Measurements from ENCODE around the gene NR1D1. TPM values are rescaled to one million over a fixed set of nuclear protein-coding genes. Genes with fewer than 3 reads are reported as not detected.
A peak's percentile ranks its signal among the peaks of the same experiment; 100 is the strongest.

The NR1D1 gene
- total and polyA plus RNA-seq, 7 experiments from 2014 or later: 3.6 to 34.2 (median 16.4) TPM

- Histone ChIP-seq H3K9me3 (ENCODE audit: control insufficient read depth in 2 of 3, low read length in 3 of 3) (no peaks in the 10 kb centered on the region), H3K27ac (ENCODE audit: low read depth, low read length) (peak overlapping the region; percentile 82), H3K4me1 (ENCODE audit: control insufficient read depth in 2 of 2, insufficient read depth in 2 of 2, low read length in 2 of 2) (peaks cover 12 to 16% of the 10 kb centered on the region in 2 donors), H3K4me3 (ENCODE audit: low read length) (peak overlapping the region; percentile 86), H3K27me3 (ENCODE audit: control insufficient read depth in 2 of 2, insufficient read depth in 2 of 2, low read length in 2 of 2) (no peaks in the 10 kb centered on the region), H3K36me3 (ENCODE audit: control insufficient read depth in 2 of 3, insufficient read depth in 3 of 3, low read length in 3 of 3) (peaks cover 0 to 25% (median 0%) of the 10 kb centered on the region in 3 experiments)
- ChIA-PET POLR2A (interaction anchor here (0.8 to 9.1 kb wide), 19 partner anchors 8 to 196 kb away, joined by 3 to 134 read pairs (median 5); partner anchors contain the start of genes CASC3, MED24, NR1D1 and ORMDL3), CTCF (interaction anchor here (0.9 to 4.7 kb wide), 9 partner anchors 9 to 117 kb away, joined by 3 to 52 read pairs (median 5); partner anchors contain the start of genes CASC3 and NR1D1)
- Mint-ChIP-seq H3K4me3 (peak overlapping the region; percentile 83 to 99 (median 93)), H3K4me1 (peaks cover 29 to 47% (median 41%) of the 10 kb centered on the region in 7 donors), H3K27ac (peak overlapping the region; percentile 80 to 94 (median 87)), H3K27me3 (no peaks in the 10 kb centered on the region), H3K36me3 (peaks cover 0 to 15% (median 9%) of the 10 kb centered on the region in 5 donors), H3K9me3 (peaks cover 0 to 1% (median 0%) of the 10 kb centered on the region in 11 donors)
- intact Hi-C loops (cut with micrococcal nuclease): loop anchor here (1.0 to 5.0 kb wide), 8 partner anchors 10 to 194 kb away; partner anchors contain the start of gene CASC3 (in 2 of the 2)
- ATAC-seq (peak; percentile 39), DNase-seq (peak; percentile 23 to 71 (median 59))
These were observed 22.8 kb upstream of the NR1D1 start for GRCh38 chr17:40122999-40123810.

DNA sequence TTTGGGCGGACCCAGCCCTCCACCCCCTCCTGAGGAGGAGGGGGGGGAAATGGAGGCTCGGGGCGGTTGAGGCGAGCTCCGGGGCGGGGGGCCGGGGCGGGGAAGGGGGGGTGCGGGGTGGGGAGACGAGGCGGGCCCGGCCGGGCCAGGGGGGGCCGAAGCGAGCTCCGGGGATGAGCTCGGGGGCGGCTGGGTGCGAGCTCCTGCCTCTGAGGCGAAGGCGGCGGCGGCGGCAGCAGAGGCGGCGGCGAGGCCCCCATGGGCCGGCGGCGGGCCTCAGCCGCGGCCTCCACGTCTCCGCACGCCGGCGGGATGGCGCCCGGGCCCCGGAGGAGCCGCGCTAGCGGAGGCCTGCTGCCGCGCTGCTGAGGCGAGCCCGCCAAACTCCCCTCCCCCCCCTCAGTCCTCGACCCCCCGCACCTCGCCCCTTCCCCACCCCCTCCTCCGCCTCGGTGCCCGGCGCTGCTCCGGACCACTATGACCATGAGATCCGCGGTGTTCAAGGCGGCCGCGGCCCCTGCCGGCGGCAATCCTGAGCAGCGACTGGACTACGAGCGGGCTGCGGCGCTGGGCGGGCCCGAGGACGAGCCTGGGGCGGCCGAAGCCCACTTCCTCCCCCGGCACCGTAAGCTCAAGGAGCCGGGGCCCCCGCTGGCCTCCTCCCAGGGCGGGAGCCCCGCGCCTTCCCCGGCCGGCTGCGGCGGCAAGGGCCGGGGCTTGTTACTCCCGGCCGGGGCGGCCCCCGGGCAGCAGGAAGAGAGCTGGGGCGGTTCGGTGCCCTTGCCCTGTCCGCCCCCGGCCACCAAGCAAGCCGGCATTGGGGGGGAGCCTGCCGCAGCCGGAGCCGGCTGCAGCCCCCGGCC lies 22.0 kb upstream of the NR1D1 start:
- Histone ChIP-seq H3K9me3 (ENCODE audit: control insufficient read depth in 2 of 3, low read length in 3 of 3) (no peaks in the 10 kb centered on the region), H3K36me3 (ENCODE audit: control insufficient read depth in 2 of 3, insufficient read depth in 3 of 3, low read length in 3 of 3) (peaks cover 0 to 22% (median 0%) of the 10 kb centered on the region in 3 experiments), H3K27me3 (ENCODE audit: control insufficient read depth in 2 of 2, insufficient read depth in 2 of 2, low read length in 2 of 2) (no peaks in the 10 kb centered on the region), H3K4me3 (ENCODE audit: low read length) (peak overlapping the region; percentile 86), H3K27ac (ENCODE audit: low read depth, low read length) (peak overlapping the region; percentile 82), H3K4me1 (ENCODE audit: control insufficient read depth in 2 of 2, insufficient read depth in 2 of 2, low read length in 2 of 2) (peaks cover 12 to 16% of the 10 kb centered on the region in 2 donors)
- Mint-ChIP-seq H3K9me3 (peaks cover 0 to 1% (median 0%) of the 10 kb centered on the region in 11 donors), H3K27ac (peak overlapping the region in 2 of 9 donors; percentile 38 to 85), H3K36me3 (peaks cover 0 to 13% (median 9%) of the 10 kb centered on the region in 5 donors), H3K4me1 (peaks cover 32 to 51% (median 41%) of the 10 kb centered on the region in 7 donors), H3K27me3 (no peaks in the 10 kb centered on the region), H3K4me3 (peak overlapping the region in 7 of 10 donors; percentile 82 to 99 (median 90))
- POLR2A ChIA-PET: interaction anchor here (0.7 to 9.1 kb wide), 14 partner anchors 11 to 68 kb away, joined by 3 to 134 read pairs (median 6); partner anchors contain the start of genes CASC3, MED24, NR1D1 and THRA
- intact Hi-C loops (cut with micrococcal nuclease): loop anchor here (1.0 to 5.0 kb wide), 5 partner anchors 14 to 195 kb away; no protein-coding TSS in a partner anchor
- peak; percentile 61 for ATAC-seq
- CTCF ChIA-PET: interaction anchor here (1.6 to 4.7 kb wide), 3 partner anchors 9 to 46 kb away, joined by 3 to 52 read pairs (median 6); partner anchors contain the start of gene NR1D1
- DNase-seq: peak in 4 of 9 donors; percentile 27 to 48 (median 32)

DNA sequence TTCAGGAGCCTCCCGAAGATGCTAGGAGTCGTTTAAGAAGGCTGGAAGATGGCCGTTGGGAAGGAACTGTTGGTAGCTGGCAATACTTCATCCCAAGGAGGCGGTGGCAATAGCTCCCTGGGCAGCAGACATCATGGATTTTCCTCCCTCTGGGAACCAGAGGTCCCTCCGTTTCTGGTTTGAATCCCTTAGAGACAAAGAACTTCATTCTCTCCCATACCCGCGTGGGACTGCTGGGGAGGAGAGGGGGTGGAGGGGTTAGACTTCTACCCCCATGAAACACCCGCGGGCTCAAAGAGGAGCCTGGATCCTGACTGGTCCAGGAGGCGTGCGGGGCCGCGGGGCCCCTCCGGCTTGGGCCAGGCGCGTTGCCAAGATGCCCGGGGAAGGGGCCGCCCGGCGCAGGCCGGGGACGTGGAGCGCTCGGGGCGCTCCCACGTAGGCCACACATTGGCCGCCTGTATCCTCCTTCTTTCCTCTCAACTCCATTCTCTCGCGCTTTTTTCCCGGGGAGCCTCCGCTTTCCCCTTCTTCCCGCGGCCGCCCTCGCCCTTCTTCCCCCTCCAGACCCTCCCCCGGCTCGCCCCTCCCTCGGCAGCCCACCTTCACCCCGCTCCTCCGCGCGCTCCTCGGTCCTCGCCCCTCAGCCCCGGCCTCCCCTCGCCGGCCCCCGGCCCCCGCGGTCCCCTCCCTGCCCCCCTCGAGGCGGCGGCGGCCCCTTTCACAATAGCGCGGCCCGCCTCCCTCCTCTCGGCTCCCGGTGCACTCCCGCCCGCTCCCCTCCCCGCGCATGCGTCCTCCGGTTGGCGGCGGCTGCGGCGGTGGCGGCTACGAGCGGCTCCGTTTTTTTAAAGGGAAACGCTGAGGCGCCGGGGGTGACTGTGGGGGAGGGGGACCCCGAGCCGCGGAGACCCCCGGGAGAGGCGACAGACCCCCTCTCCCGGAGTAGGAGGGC lies 21.1 kb upstream of the NR1D1 start, which contains the start of gene MSL1:
Gene MSL1, plus strand, starts transcription at position 791 of the 955 bp plus-strand sequence. CDS start 642 bp downstream, outside the sequence.
- POLR2A ChIA-PET: interaction anchor here (0.6 to 9.1 kb wide), 16 partner anchors 9 to 708 kb away, joined by 3 to 134 read pairs (median 4); partner anchors contain the start of genes CASC3, NR1D1 and THRA
- Mint-ChIP-seq H3K4me1 (peaks cover 32 to 47% (median 38%) of the 10 kb centered on the region in 7 donors), H3K9me3 (no peaks in the 10 kb centered on the region), H3K27ac (peak within 1 kb of the TSS; percentile 38 to 97 (median 84)), H3K27me3 (no peaks in the 10 kb centered on the region), H3K4me3 (peak within 1 kb of the TSS; percentile 65 to 99 (median 86)), H3K36me3 (peaks cover 0 to 10% (median 5%) of the 10 kb centered on the region in 5 donors)
- ATAC-seq: peak; percentile 82
- H3K27ac ChIP-seq (ENCODE audit: low read depth, low read length): peak within 1 kb of the TSS; percentile 82
- peaks cover 0 to 14% (median 0%) of the 10 kb centered on the region in 3 experiments for H3K36me3 ChIP-seq (ENCODE audit: control insufficient read depth in 2 of 3, insufficient read depth in 3 of 3, low read length in 3 of 3)
- H3K4me3 ChIP-seq (ENCODE audit: low read length): peak within 1 kb of the TSS; percentile 86
- H3K27me3 ChIP-seq (ENCODE audit: control insufficient read depth in 2 of 2, insufficient read depth in 2 of 2, low read length in 2 of 2): no peaks in the 10 kb centered on the region
- intact Hi-C loops (cut with micrococcal nuclease): loop anchor here (1.0 to 5.0 kb wide), 6 partner anchors 8 to 196 kb away; no protein-coding TSS in a partner anchor
- no peaks in the 10 kb centered on the region for H3K9me3 ChIP-seq (ENCODE audit: control insufficient read depth in 2 of 3, low read length in 3 of 3)
- CTCF ChIA-PET: interaction anchor here (0.5 to 4.7 kb wide), 5 partner anchors 8 to 162 kb away, joined by 3 to 52 read pairs (median 3); no protein-coding TSS in a partner anchor
- H3K4me1 ChIP-seq (ENCODE audit: control insufficient read depth in 2 of 2, insufficient read depth in 2 of 2, low read length in 2 of 2): peaks cover 12 to 16% of the 10 kb centered on the region in 2 donors
- peak; percentile 81 to 95 (median 86) for DNase-seq

DNA sequence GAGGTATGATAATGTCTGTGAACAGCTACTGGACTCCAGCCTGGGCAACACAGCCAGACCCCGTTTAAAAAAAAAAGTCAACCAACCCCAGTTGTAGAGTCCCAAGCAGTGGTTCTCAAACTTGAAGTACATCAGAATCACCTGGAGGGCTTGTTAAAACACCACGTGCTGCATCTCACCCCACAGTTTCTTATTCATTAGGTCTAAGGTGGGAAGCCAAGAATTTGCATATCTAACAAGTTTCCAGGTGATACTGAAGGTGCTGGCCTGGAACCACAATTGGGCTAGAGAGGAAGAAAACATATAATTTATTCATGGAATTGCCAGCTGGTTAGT lies 14.7 kb upstream of the NR1D1 start:
- no peaks in the 10 kb centered on the region for H3K27me3 Mint-ChIP-seq
- Histone ChIP-seq H3K4me1 (ENCODE audit: control insufficient read depth in 2 of 2, insufficient read depth in 2 of 2, low read length in 2 of 2) (peaks cover 34 to 37% of the 10 kb centered on the region in 2 donors), H3K36me3 (ENCODE audit: control insufficient read depth in 2 of 3, insufficient read depth in 3 of 3, low read length in 3 of 3) (no peaks in the 10 kb centered on the region), H3K27me3 (ENCODE audit: control insufficient read depth in 2 of 2, insufficient read depth in 2 of 2, low read length in 2 of 2) (no peaks in the 10 kb centered on the region), H3K4me3 (ENCODE audit: low read length) (no peak overlapping the region), H3K9me3 (ENCODE audit: control insufficient read depth in 2 of 3, low read length in 3 of 3) (no peaks in the 10 kb centered on the region), H3K27ac (ENCODE audit: low read depth, low read length) (no peak overlapping the region)
- no peaks in the 10 kb centered on the region for H3K36me3 Mint-ChIP-seq
- no peak for ATAC-seq
- H3K4me3 Mint-ChIP-seq: no peak overlapping the region
- no peaks in the 10 kb centered on the region for H3K9me3 Mint-ChIP-seq
- CTCF ChIA-PET: interaction anchor here (0.8 to 7.3 kb wide), 6 partner anchors 7 to 78 kb away, joined by 6 to 134 read pairs (median 92); partner anchors contain the start of genes MSL1, NR1D1 and THRA
- peaks cover 31 to 55% (median 43%) of the 10 kb centered on the region in 7 donors for H3K4me1 Mint-ChIP-seq
- DNase-seq: no peak
- peak overlapping the region in 3 of 9 donors; percentile 25 to 66 (median 31) for H3K27ac Mint-ChIP-seq
- POLR2A ChIA-PET: interaction anchor here (0.6 to 9.0 kb wide), 8 partner anchors 9 to 655 kb away, joined by 3 to 291 read pairs (median 6); partner anchors contain the start of genes CASC3 and NR1D1
- intact Hi-C loops (cut with micrococcal nuclease): no loop called here

GRCh38 chr17:40113907-40114245 lies 13.5 kb upstream of the NR1D1 start:
- intact Hi-C loops (cut with micrococcal nuclease): loop anchor here (1.0 to 5.0 kb wide), 11 partner anchors 7 to 173 kb away; partner anchors contain the start of genes CASC3 (in 2 of the 2), CDC6 (in 2 of the 2), RAPGEFL1 (in 2 of the 2) and MED24 (in 1 of the 2)
- peaks cover 40 to 66% (median 55%) of the 10 kb centered on the region in 7 donors for H3K4me1 Mint-ChIP-seq
- DNase-seq (no peak), ATAC-seq (no peak)
- H3K36me3 Mint-ChIP-seq: no peaks in the 10 kb centered on the region
- ChIA-PET POLR2A (interaction anchor here (0.6 to 9.0 kb wide), 15 partner anchors 9 to 1853 kb away, joined by 3 to 291 read pairs (median 6); partner anchors contain the start of genes CASC3, CNP, MED24 and MSL1), CTCF (interaction anchor here (0.6 to 7.3 kb wide), 24 partner anchors 9 to 240 kb away, joined by 3 to 134 read pairs (median 12); partner anchors contain the start of genes CASC3, MSL1, NR1D1 and THRA)
- H3K9me3 Mint-ChIP-seq: no peaks in the 10 kb centered on the region
- H3K4me1 ChIP-seq (ENCODE audit: control insufficient read depth in 2 of 2, insufficient read depth in 2 of 2, low read length in 2 of 2): peaks cover 46 to 49% of the 10 kb centered on the region in 2 donors
- H3K36me3 ChIP-seq (ENCODE audit: control insufficient read depth in 2 of 3, insufficient read depth in 3 of 3, low read length in 3 of 3): no peaks in the 10 kb centered on the region
- H3K4me3 ChIP-seq (ENCODE audit: low read length): peak overlapping the region; percentile 58
- H3K27ac ChIP-seq (ENCODE audit: low read depth, low read length): peak overlapping the region; percentile 69
- no peaks in the 10 kb centered on the region for H3K27me3 ChIP-seq (ENCODE audit: control insufficient read depth in 2 of 2, insufficient read depth in 2 of 2, low read length in 2 of 2)
- H3K4me3 Mint-ChIP-seq: peak overlapping the region in 9 of 10 donors; percentile 82 to 98 (median 86)
- no peaks in the 10 kb centered on the region for H3K9me3 ChIP-seq (ENCODE audit: control insufficient read depth in 2 of 3, low read length in 3 of 3)
- H3K27ac Mint-ChIP-seq: peak overlapping the region in 8 of 9 donors; percentile 78 to 100 (median 92)
- no peaks in the 10 kb centered on the region for H3K27me3 Mint-ChIP-seq

Measured in naive thymus-derived CD4-positive, alpha-beta T cell (primary cell).